ENCODE results near the gene MYBBP1A. TPM values are rescaled to one million over a fixed set of nuclear protein-coding genes. Genes with fewer than 3 reads are reported as not detected.

MYBBP1A gene
- total and polyA plus RNA-seq, 2 of the 8 experiments (the other 6 are each of a cell fraction or from before 2014, with no cell fraction given) = 46.8 to 151 TPM

DNA sequence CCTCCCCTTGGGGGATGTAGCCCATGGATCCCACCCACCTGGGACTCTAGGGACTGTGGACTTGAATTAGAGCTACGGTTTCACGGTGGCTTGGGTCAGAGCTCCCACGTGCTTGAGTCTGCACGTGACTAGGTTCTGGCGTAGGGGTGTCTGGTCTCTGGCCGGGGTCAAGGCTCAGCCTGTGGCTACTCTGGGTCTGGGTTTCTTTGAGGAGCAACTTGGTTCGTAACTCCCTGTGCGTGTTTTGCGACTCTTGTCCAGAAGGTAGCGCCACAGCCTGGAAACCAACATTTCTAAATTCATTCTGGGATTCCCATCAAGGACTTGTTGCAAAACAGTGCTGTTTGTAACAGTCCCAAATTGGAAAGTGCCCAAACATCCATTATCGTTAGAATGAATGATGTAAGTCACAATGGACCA lies 5.7 kb upstream of the MYBBP1A start:
- Histone ChIP-seq H4K8ac (ENCODE audit: extremely low read depth, insufficient read depth, low read length) (no peak overlapping the region), H4K20me1 (replicated peaks in 1 of 2; ENCODE audit: control insufficient read depth in 1 of 2, insufficient read depth in 2 of 2, low read length in 2 of 2) (no peaks in the 10 kb centered on the region), H3K14ac (ENCODE audit: insufficient read length) (no peak overlapping the region), H3K4me2 (ENCODE audit: insufficient read depth in 1 of 2, low read depth in 2 of 2, low read length in 2 of 2) (no peak overlapping the region), H3K79me1 (ENCODE audit: low read depth, low read length) (no peaks in the 10 kb centered on the region), H3K56ac (replicated peaks; ENCODE audit: insufficient read length, low read depth, low read length) (no peak overlapping the region), H4K5ac (ENCODE audit: insufficient read length, low read depth, low read length) (no peak overlapping the region), H3K27ac (ENCODE audit: low read depth, low read length) (no peak overlapping the region), H3K4me3 (ENCODE audit: extremely low read depth in 1 of 4, insufficient read depth in 2 of 4, low read depth in 3 of 4, low read length in 4 of 4) (no peak overlapping the region), H3K79me2 (ENCODE audit: control insufficient read depth in 1 of 2, insufficient read depth in 2 of 2, low read length in 2 of 2) (no peaks in the 10 kb centered on the region), H4K91ac (replicated peaks; ENCODE audit: insufficient read length, low read length) (no peak overlapping the region), H3K9me3 (ENCODE audit: insufficient read depth in 2 of 2, low read depth in 1 of 2, low read length in 1 of 2) (no peaks in the 10 kb centered on the region), H3K23me2 (ENCODE audit: low read depth, low read length) (no peaks in the 10 kb centered on the region), H3K9ac (replicated peaks in 1 of 4; ENCODE audit: extremely low read depth in 1 of 4, low read depth in 3 of 4, low read length in 3 of 4) (no peak overlapping the region), H2AK5ac (ENCODE audit: low read depth, low read length) (no peak overlapping the region), H3K4ac (replicated peaks; ENCODE audit: insufficient read length, low read depth, low read length) (no peak overlapping the region), H3K18ac (ENCODE audit: extremely low read depth, low read length) (peak overlapping the region; percentile 33; the same call in 1 of the 2 replicates), H2BK12ac (ENCODE audit: low read depth, low read length) (peak overlapping the region; percentile 46; the same call in 1 of the 2 replicates), H3K27me3 (replicated peaks in 1 of 4; ENCODE audit: control insufficient read depth in 3 of 4, extremely low read depth in 1 of 4, insufficient read depth in 3 of 4, low read length in 3 of 4) (no peaks in the 10 kb centered on the region; a peak in 1 of 7 replicates), H2BK120ac (replicated peaks; ENCODE audit: low read depth, low read length) (no peak overlapping the region), H3K36me3 (ENCODE audit: control insufficient read depth in 2 of 4, insufficient read depth in 4 of 4, low read length in 3 of 4) (no peaks in the 10 kb centered on the region), H2BK15ac (ENCODE audit: low read length) (no peak overlapping the region), H2AFZ (ENCODE audit: low read length) (peak overlapping the region; percentile 76; the same call in 1 of the 2 replicates), H2BK5ac (ENCODE audit: low read depth, low read length) (peak overlapping the region; percentile 8; the same call in 1 of the 2 replicates), H3K23ac (ENCODE audit: insufficient read length) (no peak overlapping the region), H3K4me1 (replicated peaks in 1 of 4; ENCODE audit: control insufficient read depth in 3 of 4, insufficient read depth in 4 of 4, low read length in 3 of 4) (peaks cover 4 to 11% (median 6%) of the 10 kb centered on the region in 4 experiments; a peak in 6 of 7 replicates), H2BK20ac (ENCODE audit: low read length) (no peak overlapping the region)
- FAIRE-seq = peak; percentile 88
- ChIA-PET CTCF (ENCODE audit: partially characterized antibody) (interaction anchor here (0.6 to 4.1 kb wide), 15 partner anchors 10 to 140 kb away, joined by 3 to 32 read pairs (median 3); no protein-coding TSS in a partner anchor), POLR2A (ENCODE audit: partially characterized antibody) (interaction anchor here (1.0 to 32.8 kb wide), 3 partner anchors 10 to 72 kb away, joined by 3 to 546 read pairs (median 3); no protein-coding TSS in a partner anchor)
- 73% methylated on average over 11 of the region's 11 CpGs; no CpG with 5 or more reads in 1 of the 2 experiments for WGBS, 2 experiments (ENCODE audit: extremely low coverage in 1 of 2, insufficient coverage in 1 of 2, insufficient read length in 1 of 2, insufficient replicate concordance in 2 of 2, low coverage in 1 of 2, low lambda C conversion rate in 2 of 2, missing lambda C conversion rate in 1 of 2)
- no peak for DNase-seq (ENCODE audit: low read depth in 1 of 2, low spot score in 2 of 2)
- TF ChIP-seq, protein P1, sequence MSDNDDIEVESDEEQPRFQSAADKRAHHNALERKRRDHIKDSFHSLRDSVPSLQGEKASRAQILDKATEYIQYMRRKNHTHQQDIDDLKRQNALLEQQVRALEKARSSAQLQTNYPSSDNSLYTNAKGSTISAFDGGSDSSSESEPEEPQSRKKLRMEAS (IDR thresholded peaks at IDR 0.05) = peak; percentile 20; the same call in 1 of the 2 replicates
- TF ChIP-seq SIN3A (conservative IDR thresholded peaks at IDR 0.05 in 1 of 2, IDR thresholded peaks at IDR 0.05 in 1 of 2; ENCODE audit: low read depth in 1 of 2, low read length in 2 of 2) (no peak), RXRA (IDR thresholded peaks at IDR 0.05; ENCODE audit: insufficient read depth, low read depth, low read length) (no peak), ZNF274 (IDR thresholded peaks at IDR 0.05; ENCODE audit: borderline replicate concordance, extremely low read depth, low read length) (no peak), SIRT6 (IDR thresholded peaks at IDR 0.05; ENCODE audit: low read length) (no peak)
- TF ChIP-seq, protein P2, sequence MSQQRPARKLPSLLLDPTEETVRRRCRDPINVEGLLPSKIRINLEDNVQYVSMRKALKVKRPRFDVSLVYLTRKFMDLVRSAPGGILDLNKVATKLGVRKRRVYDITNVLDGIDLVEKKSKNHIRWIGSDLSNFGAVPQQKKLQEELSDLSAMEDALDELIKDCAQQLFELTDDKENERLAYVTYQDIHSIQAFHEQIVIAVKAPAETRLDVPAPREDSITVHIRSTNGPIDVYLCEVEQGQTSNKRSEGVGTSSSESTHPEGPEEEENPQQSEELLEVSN (IDR thresholded peaks at IDR 0.05) = no peak
- TF ChIP-seq, protein P3, sequence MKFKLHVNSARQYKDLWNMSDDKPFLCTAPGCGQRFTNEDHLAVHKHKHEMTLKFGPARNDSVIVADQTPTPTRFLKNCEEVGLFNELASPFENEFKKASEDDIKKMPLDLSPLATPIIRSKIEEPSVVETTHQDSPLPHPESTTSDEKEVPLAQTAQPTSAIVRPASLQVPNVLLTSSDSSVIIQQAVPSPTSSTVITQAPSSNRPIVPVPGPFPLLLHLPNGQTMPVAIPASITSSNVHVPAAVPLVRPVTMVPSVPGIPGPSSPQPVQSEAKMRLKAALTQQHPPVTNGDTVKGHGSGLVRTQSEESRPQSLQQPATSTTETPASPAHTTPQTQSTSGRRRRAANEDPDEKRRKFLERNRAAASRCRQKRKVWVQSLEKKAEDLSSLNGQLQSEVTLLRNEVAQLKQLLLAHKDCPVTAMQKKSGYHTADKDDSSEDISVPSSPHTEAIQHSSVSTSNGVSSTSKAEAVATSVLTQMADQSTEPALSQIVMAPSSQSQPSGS (IDR thresholded peaks at IDR 0.05; ENCODE audit: low read length) = no peak
- TF ChIP-seq, protein P4, sequence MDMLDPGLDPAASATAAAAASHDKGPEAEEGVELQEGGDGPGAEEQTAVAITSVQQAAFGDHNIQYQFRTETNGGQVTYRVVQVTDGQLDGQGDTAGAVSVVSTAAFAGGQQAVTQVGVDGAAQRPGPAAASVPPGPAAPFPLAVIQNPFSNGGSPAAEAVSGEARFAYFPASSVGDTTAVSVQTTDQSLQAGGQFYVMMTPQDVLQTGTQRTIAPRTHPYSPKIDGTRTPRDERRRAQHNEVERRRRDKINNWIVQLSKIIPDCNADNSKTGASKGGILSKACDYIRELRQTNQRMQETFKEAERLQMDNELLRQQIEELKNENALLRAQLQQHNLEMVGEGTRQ (IDR thresholded peaks at IDR 0.05; ENCODE audit: low read length) = peak; percentile 59
